ENCODE results near the gene UNKL.
"Not testable (repeated sequence)": the region's sequence is repeated elsewhere in the genome, so short reads cannot be mapped to it uniquely, and the experiment has no call there.

The UNKL gene

DNA sequence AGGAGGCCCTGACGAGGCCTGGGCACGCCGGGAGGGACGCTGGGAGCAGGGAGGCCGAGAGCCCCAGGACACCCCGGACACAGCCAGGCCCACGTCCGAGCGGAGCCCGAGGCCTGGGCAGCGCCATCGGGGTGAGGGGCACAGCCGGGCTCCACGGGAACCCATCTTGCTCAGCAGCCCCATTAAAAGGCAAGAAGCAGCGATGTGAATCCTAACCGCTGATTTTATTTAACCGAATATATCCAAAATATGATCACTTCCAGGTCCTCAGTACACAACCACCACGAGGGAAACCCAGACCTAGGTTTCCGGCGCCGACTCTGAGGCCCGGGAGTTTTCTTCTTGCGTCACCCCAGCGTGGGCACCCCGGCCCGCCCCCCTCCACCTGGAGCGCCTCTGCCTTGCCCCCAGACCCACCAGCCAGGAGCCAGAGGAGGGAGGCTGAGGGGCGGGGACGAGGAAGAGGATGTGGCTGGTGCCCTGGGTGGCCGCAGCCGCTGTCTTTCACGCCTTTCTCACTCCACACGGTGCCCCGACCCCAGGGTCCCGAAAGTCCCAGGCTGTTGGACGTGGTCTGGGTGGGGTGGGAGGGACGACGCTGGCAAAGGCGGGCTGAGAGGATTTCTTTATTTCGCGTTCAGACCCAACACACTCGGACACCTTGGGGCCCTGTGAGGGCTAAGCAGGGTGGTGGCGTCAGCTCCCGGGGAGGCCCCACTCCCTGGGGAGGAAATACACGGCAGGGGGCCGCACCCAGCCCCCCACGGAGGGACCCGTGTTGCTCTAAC, 30.4 kb upstream of the UNKL start:
- no peak for DNase-seq

DNA sequence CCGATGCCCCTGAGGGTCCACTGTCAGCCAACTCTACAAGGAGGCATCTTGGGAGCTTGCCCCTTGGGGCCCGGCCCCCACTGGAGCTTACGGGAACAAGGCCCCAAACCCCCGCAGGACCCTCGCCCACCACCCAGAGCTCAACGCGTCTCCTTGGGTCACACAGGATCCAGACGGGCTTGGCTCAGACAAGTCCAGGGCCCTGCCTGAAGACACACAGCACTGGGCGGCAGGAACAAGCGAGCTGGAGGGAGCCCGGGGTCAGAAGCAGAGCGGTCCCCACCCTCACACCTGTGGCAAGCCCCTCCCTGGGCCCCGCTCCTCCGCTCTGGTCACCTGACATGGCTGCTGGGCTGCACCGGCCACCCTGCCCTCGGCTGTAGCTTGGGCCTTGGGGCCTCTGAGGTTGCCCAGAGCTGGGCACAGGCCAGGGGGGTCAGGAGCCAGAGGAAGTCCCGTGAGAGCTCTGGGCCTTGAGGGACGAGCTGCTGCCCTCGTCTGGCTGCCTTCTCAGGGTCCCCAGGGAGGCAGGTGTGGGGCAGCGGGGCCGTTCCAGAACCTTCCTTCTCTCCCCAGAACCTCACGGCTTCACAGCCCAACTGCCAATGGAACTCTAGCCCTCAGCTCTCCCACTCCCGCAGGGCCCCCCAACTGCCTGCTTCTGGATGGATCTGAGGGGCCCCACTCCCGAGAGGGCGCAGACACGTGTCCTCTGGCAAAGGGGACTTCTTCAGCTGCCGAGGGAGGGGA, 29.7 kb upstream of the UNKL start, which contains the start of gene CCDC154:
Gene CCDC154 (minus strand): TSS at position 577 of the 750 bp plus-strand sequence. CDS start 234 bp downstream, at position 343.
- no peak for DNase-seq

DNA sequence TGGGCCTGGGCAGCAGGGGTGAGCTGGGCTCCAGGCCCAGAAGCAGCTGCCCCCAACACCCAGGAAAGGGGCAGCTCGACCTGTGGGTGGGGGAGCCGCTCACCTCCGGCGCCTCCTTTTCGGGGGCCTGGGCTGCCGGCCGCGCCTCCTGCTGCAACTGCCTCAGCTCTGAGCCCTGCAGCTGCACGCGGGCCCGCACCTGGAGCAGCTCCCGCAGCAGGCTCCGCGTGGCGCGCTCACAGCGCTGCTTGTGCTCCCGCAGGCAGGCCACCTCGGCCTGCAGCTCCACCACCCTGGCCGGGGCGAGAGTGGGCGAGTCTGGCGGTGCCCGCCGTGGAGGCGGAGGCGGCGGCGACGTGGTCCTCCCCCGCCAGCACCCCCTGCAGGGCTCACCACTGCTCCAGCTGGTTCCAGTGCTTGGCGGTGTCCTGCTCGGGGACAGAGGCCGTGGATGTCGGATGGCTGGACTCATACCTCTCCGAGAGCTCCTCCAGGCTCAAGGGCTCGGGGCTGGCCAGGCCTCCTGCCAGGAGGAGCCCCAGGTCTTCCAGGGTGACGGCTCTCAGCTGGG, 29.0 kb upstream of the UNKL start:
- no peak for DNase-seq

DNA sequence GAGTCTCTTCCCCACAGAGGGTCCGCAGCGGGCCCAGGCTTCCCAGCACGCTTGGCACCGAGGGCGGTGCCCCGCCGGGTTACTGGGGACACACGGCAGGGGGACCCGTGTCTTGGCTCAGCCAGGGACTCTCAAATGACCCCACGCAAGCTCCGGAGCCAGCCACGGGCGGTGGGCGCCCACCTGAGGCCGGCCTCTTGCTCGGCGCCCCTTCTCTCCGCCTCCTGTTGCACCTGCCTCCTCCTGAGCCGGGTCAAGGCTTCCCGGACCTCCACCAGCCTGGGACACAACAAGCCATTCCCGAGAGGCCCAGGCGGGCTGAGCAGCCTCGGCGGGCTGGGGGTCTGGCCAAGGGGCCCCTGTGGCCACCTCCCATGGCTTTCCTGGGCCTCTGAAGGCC, 28.2 kb upstream of the UNKL start:
- DNase-seq, result no peak

DNA sequence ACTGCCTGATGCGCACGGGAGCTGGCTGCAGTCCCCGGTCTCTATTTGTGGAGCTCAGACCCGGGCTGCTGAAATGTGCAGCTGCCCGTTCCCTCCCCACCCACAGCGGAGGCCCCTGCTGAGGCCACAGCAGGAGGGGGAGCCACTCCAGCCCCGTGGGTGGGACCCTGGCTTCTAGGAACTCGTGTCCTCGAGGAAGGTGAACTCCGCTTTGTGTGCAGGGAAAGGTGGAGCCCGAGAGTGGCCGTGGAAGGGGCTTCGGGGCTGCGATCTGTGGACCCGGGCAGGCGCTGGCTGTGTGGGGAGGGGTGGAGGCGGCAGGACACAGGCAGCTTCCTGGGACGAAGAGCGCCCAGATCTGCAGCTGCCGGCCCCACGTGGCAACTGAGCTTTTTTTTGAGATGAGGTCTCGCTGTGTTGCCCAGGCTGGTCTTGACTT, 26.9 kb upstream of the UNKL start:
- no peak for DNase-seq

DNA sequence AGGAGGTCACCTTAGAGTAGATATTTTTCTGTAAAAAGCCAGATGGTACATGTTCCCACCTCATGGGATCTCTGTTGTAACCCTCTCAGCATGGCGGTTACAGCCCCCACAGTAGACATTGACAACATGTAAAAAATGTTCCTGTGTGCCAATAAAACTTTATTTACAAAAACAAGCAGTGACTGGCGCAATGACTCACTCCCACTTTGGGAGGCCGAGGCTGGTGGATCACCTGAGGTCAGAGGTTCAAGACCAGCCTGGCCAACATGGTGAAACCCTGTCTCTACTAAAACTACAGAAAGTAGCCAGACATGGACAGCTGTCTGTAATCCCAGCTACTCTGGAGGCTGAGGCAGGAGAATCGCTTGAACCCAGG, 25.2 kb upstream of the UNKL start:
- DNase-seq, result not testable (repeated sequence)

DNA sequence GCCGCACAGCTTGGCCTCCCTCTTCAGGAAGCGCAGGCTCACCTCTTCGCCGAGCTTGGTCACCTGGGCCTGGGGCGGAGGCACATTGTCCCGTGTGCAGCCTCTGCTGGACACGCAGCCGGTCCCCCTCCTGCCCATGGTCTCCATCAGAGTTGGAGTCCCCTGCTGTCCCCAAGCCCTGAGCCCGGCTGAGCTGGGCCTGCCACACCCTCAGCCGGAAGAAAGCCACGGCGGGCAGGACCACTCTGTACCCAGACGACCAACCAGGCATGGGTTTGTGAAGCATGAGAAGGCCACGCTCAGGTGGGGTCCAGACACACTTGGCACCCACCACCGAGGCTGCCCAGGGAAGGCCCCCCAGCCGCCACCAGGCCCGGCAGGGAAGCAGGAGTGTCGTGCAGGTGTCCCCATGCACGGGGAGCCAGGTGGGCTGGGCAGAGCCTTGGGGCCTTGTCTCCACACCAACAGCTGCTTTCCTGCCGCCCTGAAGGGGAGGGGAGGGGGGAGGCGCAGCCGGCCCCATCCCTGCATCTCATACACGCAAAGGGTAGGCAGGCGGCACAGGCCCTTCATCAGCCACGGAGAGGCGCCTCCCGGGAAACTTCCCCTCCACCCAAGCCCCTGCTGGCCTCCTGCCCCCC, 24.7 kb upstream of the UNKL start:
- DNase-seq, result no peak

DNA sequence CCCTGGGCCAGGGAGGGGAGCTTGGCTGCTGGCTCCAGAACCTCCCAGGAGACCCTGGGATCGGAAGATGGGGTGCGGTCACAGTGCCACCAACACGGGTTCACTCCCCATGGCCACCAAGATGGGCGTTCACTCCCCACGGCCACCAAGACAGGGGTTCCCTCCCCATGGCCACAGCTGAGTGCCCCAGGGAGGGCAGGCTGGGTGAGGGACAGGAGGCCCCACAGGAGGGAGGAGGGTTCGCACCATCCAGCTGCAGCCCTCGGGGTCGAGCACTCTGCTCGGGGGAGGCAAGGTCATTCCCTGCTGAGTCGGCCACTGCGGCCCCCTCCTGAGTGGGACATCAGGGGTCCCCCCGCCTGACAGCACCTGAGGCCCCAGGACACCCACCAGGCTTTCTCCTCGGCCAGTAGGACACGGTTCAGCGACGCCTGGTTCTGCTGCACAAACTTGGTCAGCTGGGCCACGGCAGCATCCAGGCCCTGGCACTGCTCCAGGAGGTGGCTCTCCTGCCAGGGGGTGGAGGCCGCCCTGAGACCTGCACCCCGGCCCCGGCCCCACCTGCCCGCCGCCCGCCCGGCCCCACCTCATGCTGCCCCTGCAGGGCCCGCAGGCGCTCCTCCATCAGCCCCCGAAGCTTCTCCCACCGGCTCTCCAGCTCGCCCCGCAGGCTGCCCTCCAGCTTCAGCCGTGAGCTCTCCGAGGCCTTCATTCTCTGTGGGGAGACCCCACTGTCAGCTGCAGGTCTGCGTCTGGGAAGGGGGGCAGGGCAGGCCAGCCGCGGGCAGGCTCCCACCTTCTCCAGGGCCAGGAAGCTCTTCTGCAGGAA, 23.9 kb upstream of the UNKL start:
- no peak for DNase-seq

DNA sequence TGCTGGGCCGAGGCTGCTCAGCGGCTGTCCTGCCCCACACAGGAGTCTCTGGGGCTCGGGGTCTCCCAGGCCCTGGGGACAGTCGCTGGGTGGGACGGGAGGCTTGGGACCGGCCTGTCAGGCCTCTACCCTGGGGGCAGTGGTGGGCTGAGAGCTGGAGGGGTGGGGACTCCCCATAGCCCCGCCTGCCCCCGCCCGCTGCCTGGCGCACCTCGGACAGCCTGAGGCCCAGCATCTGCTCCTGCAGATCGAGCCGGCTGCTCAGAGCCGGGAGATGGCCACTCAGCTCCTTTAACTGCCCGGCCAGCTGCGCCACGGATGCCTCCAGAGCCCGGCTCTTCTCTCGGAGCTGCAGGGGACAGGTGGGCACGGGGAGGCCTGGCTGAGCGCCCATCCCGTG, 23.1 kb upstream of the UNKL start:
- no peak for DNase-seq

DNA sequence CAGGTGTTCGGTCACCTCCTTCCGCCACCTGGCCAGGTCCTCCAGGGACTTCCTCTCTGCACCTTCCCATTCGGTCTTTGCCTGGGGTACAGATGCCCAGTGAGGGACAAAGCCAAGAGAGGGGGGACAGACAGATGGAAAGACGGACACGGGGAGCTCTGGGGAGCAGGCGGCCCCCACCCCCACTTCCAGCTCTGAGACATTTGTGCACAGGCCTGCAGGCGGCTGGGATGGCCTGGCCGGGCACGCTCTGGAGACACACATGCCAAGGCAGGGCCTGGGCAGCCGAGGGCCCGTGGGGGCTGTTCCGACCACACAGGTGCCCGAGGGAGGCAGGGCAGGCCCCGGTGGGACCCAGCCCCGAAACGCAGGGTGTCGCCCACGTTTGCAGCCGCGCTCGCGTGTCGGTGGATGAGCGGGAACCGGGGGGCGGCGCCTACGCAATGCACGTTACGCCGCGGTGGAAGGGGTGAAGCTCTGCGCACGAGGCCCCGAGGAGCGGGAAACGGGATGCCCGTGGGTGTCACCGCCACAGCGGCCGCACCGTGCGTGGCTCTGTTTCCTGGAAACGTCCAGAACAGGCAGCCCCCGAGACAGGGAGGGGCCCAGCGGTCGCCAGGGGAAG, 22.3 kb upstream of the UNKL start:
- no peak for DNase-seq

DNA sequence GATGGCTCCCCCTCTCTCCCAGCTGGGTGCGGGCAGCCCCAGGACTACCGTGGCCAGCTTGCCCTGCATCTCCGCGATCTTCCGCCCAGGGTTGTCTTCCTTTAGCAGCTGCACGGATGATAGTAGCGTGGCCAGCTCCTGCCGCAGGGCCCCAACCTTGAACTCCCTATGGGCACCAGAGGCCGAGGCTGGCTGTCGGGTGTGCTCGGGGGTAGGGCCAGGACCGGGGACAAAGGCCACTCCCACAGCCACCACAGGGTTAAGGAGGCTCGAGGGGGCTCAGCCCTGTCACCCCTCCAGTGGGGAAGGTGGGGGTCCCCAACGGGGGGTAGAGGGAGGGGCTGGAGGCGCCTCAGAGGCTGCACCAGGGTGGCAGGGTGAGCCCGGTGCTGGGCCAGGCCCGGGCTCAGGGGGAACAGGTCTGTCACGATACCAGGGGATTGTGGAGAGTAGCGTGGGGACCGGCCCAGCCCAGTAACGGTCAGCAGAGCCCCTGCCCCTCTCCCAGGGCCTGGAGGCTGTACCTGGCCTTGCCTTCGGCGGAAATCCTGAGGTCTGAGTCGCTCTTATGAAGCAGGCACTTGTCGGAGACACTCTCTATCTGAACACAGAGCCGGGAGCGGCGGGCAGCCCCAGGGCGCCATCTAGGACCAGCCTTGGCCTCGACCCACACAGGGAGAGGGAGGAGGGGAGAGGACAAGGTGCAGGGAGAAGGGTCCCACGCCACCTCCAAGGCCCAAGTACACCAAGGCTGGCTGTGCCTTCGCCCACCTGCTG, 21.6 kb upstream of the UNKL start:
- no peak for DNase-seq

DNA sequence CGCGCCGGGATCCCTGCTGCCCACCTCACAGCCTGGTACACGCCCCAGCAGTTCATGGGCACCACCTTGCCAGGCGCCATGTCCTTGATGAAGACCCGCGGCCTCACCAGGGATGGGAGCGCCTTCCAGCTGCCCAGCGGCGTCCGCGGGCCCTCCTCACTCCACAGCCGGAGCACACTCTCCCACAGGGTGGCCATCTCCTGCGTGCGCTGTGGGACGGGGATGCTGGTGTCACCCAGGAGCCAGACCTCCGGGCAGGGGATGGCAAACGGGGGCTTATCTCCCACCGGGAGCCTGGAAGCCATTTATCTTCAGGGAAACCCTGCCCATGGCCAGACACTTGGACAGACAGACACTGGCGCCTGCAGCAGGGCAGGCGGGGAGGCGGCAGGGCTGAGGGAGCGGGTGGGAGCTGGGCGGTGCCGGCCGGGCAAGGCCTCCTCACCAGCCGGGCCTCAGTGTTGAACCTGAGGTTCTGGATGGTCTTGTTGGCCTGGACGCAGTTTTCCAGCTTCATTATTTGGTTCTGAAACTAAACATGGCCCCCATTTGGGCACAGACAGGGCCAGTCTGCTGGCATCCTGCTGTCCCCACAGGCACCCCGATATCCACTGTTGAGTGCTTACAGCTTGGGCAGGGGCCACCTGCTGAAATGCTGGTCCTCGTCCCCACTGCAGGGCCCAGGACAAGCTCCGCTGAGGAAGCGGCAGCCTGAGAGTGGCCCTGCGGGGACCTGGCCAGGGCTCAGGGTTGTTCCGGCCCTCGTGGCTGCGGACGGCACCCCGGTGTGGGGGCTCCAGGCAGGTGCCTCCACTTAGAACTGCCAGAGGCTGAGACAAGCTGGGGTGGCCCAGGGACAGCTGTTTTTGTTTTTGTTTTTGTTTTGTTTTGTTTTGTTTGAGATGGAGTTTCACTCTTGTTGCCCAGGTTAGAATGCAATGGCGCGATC, 20.4 kb upstream of the UNKL start:
- no peak for DNase-seq

DNA sequence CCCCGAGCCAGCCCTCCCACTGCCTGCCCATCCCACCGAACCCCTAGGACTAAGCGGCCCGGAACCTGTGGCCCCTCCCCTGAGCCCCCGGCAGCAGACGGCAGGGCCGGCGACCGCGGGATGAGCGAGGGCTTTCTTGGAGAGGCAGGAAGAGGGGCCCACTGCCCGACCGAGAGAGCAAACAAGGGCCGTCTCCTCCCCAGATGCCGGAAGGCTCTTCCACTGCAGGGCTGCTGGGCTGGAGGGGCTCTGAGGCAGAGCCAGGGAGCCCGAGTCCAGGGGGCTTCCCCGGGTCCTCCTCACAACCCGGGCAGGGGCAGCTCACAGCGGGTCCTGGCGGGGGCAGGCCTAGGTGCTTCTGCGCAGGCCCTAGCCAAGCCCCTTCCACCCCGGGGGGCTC, 19.3 kb upstream of the UNKL start:
- DNase-seq, result no peak

DNA sequence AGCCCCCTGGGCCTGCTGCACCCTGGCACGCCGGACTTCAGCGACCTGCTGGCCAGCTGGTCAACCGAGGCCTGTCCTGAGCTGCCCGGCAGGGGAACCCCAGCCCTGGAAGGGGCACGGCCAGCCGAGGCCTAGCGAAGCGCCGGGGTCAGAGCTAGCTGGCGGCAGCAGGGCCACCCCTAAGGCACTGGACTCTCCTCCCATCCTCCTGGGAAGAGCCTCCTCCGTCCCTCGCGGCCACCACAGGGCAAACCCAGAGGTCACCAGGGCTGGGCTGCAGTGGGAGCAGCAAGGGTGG, 18.7 kb upstream of the UNKL start:
- DNase-seq, result no peak

DNA sequence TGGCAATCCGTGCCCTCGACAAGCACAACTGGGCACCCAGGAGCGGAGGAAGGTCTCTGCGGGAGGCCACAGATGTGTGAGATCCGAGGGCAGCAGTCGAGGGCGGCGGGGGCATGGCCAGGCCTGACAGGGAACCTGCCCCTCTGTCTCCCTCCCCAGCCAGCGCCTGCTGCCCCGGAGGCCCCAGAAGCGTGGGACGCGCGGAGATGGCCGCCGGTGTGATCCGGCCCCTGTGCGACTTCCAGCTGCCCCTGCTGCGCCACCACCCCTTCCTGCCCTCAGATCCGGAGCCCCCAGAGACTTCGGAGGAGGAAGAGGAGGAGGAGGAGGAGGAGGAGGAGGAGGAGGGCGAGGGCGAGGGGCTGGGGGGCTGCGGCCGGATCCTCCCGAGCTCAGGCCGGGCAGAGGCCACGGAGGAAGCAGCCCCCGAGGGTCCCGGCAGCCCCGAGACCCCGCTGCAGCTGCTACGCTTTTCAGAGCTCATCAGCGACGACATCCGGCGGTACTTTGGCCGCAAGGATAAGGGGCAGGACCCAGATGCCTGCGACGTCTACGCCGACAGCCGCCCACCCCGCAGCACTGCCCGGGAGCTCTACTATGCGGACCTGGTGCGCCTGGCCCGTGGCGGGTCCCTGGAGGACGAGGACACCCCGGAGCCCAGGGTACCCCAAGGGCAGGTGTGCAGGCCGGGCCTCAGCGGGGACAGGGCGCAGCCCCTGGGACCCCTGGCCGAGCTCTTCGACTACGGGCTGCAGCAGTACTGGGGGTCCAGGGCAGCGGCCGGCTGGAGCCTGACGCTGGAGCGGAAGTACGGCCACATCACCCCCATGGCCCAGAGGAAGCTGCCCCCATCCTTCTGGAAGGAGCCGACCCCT, 18.1 kb upstream of the UNKL start:
- no peak for DNase-seq

DNA sequence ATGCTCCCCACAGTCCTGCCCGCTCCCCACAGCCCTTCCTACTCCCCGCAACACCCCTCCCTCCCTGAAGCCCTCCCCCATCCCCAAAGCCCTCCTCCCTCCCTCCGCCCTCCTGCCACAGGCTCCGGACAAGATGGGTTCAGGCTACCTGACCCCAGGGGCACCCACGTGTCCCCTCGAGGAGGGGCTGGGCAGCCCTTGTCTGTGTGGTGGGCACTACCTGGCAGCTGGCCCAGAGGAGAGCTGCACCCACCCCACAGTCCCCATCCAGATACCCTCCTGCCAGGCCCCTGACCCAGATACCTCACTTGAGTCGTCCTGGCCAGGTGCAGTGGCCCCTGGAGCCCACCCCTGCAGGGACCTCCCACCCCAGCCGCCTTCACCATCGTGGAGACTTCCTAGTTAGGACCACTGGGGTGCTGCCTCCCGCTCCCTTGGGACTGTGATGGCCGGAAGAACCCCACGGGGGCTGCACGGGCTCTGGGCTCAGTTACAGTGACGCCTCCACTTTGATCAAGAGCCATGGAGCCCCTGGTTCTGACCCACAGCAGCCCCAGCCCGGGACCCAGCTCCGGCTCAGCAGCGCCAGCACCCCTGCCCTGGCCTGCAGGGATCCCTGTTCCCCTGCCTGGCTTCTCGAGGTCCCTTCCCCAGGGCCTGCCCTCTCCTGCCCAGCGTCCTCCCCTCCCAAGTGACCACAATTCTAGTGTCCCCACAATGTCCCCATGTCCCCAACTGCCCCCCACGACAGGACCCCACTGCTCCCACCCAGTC, 17.2 kb upstream of the UNKL start:
- DNase-seq, result no peak

DNA sequence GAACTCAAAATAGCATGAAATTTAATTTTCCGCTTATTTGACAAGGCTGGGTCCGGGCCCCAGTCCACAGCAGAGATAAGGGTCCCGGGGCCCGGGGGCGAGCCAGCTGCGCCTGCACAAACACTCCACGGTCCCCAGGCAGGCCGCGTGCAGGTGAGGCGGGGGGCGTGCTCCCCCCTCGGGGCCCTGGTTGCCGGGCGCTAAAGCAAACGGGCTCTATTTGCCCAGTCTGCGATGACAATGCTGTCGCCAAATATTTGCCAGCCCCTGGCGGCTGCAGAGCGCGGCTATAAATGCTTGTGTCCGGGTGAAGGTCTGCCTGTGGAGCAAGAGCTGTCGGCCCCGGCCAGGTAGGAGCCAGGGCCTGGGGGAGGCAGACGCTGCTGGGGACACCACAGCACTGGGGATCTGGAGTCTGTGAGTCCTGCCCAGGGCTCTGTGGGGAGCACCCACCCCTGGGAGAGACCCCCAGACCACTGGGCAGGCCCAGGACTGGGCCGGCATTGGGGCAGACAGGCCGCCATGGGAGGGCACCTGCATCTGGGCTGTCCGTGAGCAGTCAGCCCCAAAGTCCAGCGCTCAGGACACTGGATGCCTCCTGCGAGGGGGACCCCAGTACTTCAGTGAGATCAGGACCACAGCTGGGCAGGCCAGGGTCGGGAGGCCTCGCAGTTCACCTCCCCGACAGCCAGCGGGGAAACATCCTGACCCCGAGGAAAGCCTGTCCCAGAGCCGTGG, 16.4 kb upstream of the UNKL start, which contains the start of gene PERCC1:
Gene PERCC1 (plus strand): TSS at position 320 of the 738 bp plus-strand sequence. CDS start 1,516 bp downstream, outside the sequence.
- no peak for DNase-seq
